Gastrocnemius medialis (tissue), 4 donors: ENCODE measurements around the gene CELSR1.

Experiments
- CTCF ChIP-seq, 5 experiments: fragments of 450-650 bp in 3 of 5; fragments of 200-600 bp in 2 of 5; sonication (generic) in 2 of 5; IDR thresholded peaks in 4 of 5; conservative IDR thresholded peaks in 1 of 5; 1 replicate in 4 of 5; 2 replicates in 1 of 5; pipeline ENCODE4 v1.5.1; 2016 to 2019; ENCODE audit warnings: antibody characterized with exemption in 5 of 5, mild to moderate bottlenecking in 3 of 5, moderate library complexity in 3 of 5
- POLR2A ChIP-seq, 2 donors: fragments of 450-650 bp; IDR thresholded peaks; one replicate each; pipeline ENCODE4 v1.6.1; 2017; ENCODE audit warnings: antibody characterized with exemption in 2 of 2, mild to moderate bottlenecking in 2 of 2, moderate library complexity in 2 of 2

GRCh38 chr22:46457502-46458488 lies 79.6 kb downstream of the CELSR1 start:
- TF ChIP-seq CTCF (IDR thresholded peaks at IDR 0.05 in 4 of 5, conservative IDR thresholded peaks at IDR 0.05 in 1 of 5) (no peak), POLR2A (IDR thresholded peaks at IDR 0.05) (no peak)
